ENCODE measurements around the gene SIK3. TPM values are rescaled to one million over a fixed set of nuclear protein-coding genes. Genes with fewer than 3 reads are reported as not detected.

SIK3 gene
- total RNA-seq, 1 experiment from 2014 or later: 9.2 TPM

- in situ Hi-C loops (cut with HindIII; ENCODE audit: low pct_unique_long_range_greater_than_20kb, low sequenced_read_pairs): no loop called here
- no peak for DNase-seq (ENCODE audit: low read depth, low spot score)
These were observed 127.5 kb downstream of the SIK3 start for GRCh38 chr11:116970485-116971292.

GRCh38 chr11:116969694-116970093 is 128.5 kb downstream of the SIK3 start:
- in situ Hi-C loops (cut with HindIII; ENCODE audit: low pct_unique_long_range_greater_than_20kb, low sequenced_read_pairs): no loop called here
- no peak for DNase-seq (ENCODE audit: low read depth, low spot score)

- in situ Hi-C loops (cut with HindIII; ENCODE audit: low pct_unique_long_range_greater_than_20kb, low sequenced_read_pairs): no loop called here
- DNase-seq (ENCODE audit: low read depth, low spot score): no peak
These were observed 134.0 kb downstream of the SIK3 start for GRCh38 chr11:116964269-116964668.

- in situ Hi-C loops (cut with HindIII; ENCODE audit: low pct_unique_long_range_greater_than_20kb, low sequenced_read_pairs): no loop called here
These were observed 134.4 kb downstream of the SIK3 start for GRCh38 chr11:116963813-116964212.

GRCh38 chr11:116962108-116962507 is 136.1 kb downstream of the SIK3 start:
- peak; percentile 58 for DNase-seq (ENCODE audit: low read depth, low spot score)
- in situ Hi-C loops (cut with HindIII; ENCODE audit: low pct_unique_long_range_greater_than_20kb, low sequenced_read_pairs): no loop called here

More at GRCh38 chr11:116963813-116964212, 134.4 kb downstream of the SIK3 start:
- DNase-seq (ENCODE audit: low read depth, low spot score): no peak

- peak; percentile 16 for DNase-seq (ENCODE audit: low read depth, low spot score)
- in situ Hi-C loops (cut with HindIII; ENCODE audit: low pct_unique_long_range_greater_than_20kb, low sequenced_read_pairs): no loop called here
These were observed 137.3 kb downstream of the SIK3 start for GRCh38 chr11:116960930-116961329.

- DNase-seq (ENCODE audit: low read depth, low spot score): no peak
- in situ Hi-C loops (cut with HindIII; ENCODE audit: low pct_unique_long_range_greater_than_20kb, low sequenced_read_pairs): no loop called here
These were observed 140.0 kb downstream of the SIK3 start for GRCh38 chr11:116958246-116958645.

- DNase-seq (ENCODE audit: low read depth, low spot score): no peak
- in situ Hi-C loops (cut with HindIII; ENCODE audit: low pct_unique_long_range_greater_than_20kb, low sequenced_read_pairs): no loop called here
These were observed 142.3 kb downstream of the SIK3 start for GRCh38 chr11:116955949-116956348.

- in situ Hi-C loops (cut with HindIII; ENCODE audit: low pct_unique_long_range_greater_than_20kb, low sequenced_read_pairs): no loop called here
- no peak for DNase-seq (ENCODE audit: low read depth, low spot score)
These were observed 142.7 kb downstream of the SIK3 start for GRCh38 chr11:116955548-116955947.

- no peak for DNase-seq (ENCODE audit: low read depth, low spot score)
- in situ Hi-C loops (cut with HindIII; ENCODE audit: low pct_unique_long_range_greater_than_20kb, low sequenced_read_pairs): no loop called here
These were observed 144.5 kb downstream of the SIK3 start for GRCh38 chr11:116953530-116954285.

- DNase-seq (ENCODE audit: low read depth, low spot score): no peak
- in situ Hi-C loops (cut with HindIII; ENCODE audit: low pct_unique_long_range_greater_than_20kb, low sequenced_read_pairs): no loop called here
These were observed 146.5 kb downstream of the SIK3 start for GRCh38 chr11:116951762-116952161.

GRCh38 chr11:116950210-116950609 is 148.0 kb downstream of the SIK3 start:
- in situ Hi-C loops (cut with HindIII; ENCODE audit: low pct_unique_long_range_greater_than_20kb, low sequenced_read_pairs): no loop called here
- no peak for DNase-seq (ENCODE audit: low read depth, low spot score)

- in situ Hi-C loops (cut with HindIII; ENCODE audit: low pct_unique_long_range_greater_than_20kb, low sequenced_read_pairs): no loop called here
- DNase-seq (ENCODE audit: low read depth, low spot score): no peak
These were observed 149.8 kb downstream of the SIK3 start for GRCh38 chr11:116948391-116948790.

- in situ Hi-C loops (cut with HindIII; ENCODE audit: low pct_unique_long_range_greater_than_20kb, low sequenced_read_pairs): no loop called here
- DNase-seq (ENCODE audit: low read depth, low spot score): no peak
These were observed 151.8 kb downstream of the SIK3 start for GRCh38 chr11:116946414-116946813.

GRCh38 chr11:116939499-116939898 is 158.7 kb downstream of the SIK3 start:
- in situ Hi-C loops (cut with HindIII; ENCODE audit: low pct_unique_long_range_greater_than_20kb, low sequenced_read_pairs): no loop called here
- no peak for DNase-seq (ENCODE audit: low read depth, low spot score)

GRCh38 chr11:116938471-116939070 is 159.7 kb downstream of the SIK3 start:
- DNase-seq (ENCODE audit: low read depth, low spot score): no peak
- in situ Hi-C loops (cut with HindIII; ENCODE audit: low pct_unique_long_range_greater_than_20kb, low sequenced_read_pairs): no loop called here

- in situ Hi-C loops (cut with HindIII; ENCODE audit: low pct_unique_long_range_greater_than_20kb, low sequenced_read_pairs): no loop called here
- DNase-seq (ENCODE audit: low read depth, low spot score): no peak
These were observed 161.3 kb downstream of the SIK3 start for GRCh38 chr11:116936754-116937446.

GRCh38 chr11:116935514-116935913 is 162.7 kb downstream of the SIK3 start:
- DNase-seq (ENCODE audit: low read depth, low spot score): no peak
- in situ Hi-C loops (cut with HindIII; ENCODE audit: low pct_unique_long_range_greater_than_20kb, low sequenced_read_pairs): no loop called here
